NCI-H446 (cell line): ENCODE data around the gene KRTAP10-12.

Experiments used
- DNase-seq, 2 experiments: peaks; one replicate each; lab custom pipeline; 2025; lab: John Stamatoyannopoulos, UW

The KRTAP10-12 gene

GRCh38 chr21:44699502-44700001, 2.6 kb downstream of the KRTAP10-12 start:
- DNase-seq: no peak

GRCh38 chr21:44700101-44701022, 3.4 kb downstream of the KRTAP10-12 start:
- no peak for DNase-seq

- no peak for DNase-seq
Measured at GRCh38 chr21:44701023-44701400, 4.0 kb downstream of the KRTAP10-12 start.

GRCh38 chr21:44701541-44701940, 4.6 kb downstream of the KRTAP10-12 start:
- no peak for DNase-seq

- peak; percentile 8 to 54 for DNase-seq
Measured at GRCh38 chr21:44702111-44702972, 5.4 kb downstream of the KRTAP10-12 start.

- no peak for DNase-seq
Measured at GRCh38 chr21:44702973-44703730, 6.2 kb downstream of the KRTAP10-12 start.

- DNase-seq: no peak
Measured at GRCh38 chr21:44703731-44704635, 7.0 kb downstream of the KRTAP10-12 start.

GRCh38 chr21:44704636-44705001, 7.6 kb downstream of the KRTAP10-12 start:
- no peak for DNase-seq

- no peak for DNase-seq
Measured at GRCh38 chr21:44706026-44706705, 9.2 kb downstream of the KRTAP10-12 start.

GRCh38 chr21:44706706-44707581, 10.0 kb downstream of the KRTAP10-12 start:
- DNase-seq: no peak

GRCh38 chr21:44708213-44708865, 11.4 kb downstream of the KRTAP10-12 start:
- DNase-seq: no peak

- no peak for DNase-seq
Measured at GRCh38 chr21:44708866-44709425, 12.0 kb downstream of the KRTAP10-12 start.

- DNase-seq: no peak
Measured at GRCh38 chr21:44709426-44710293, 12.7 kb downstream of the KRTAP10-12 start.

- no peak for DNase-seq
Measured at GRCh38 chr21:44710294-44710665, 13.3 kb downstream of the KRTAP10-12 start.

- DNase-seq: no peak
Measured at GRCh38 chr21:44710756-44711326, 13.9 kb downstream of the KRTAP10-12 start.

- no peak for DNase-seq
Measured at GRCh38 chr21:44711327-44712202, 14.6 kb downstream of the KRTAP10-12 start, which contains the start of gene TSPEAR. TSS of gene TSPEAR (minus strand) at chr21:44711572. CDS start at chr21:44711514, 58 bp downstream.
